ENCODE measurements around the gene KLRC4. TPM values are rescaled to one million over a fixed set of nuclear protein-coding genes. Genes with fewer than 3 reads are reported as not detected.

The KLRC4 gene
- total RNA-seq, 1 experiment from 2014 or later, result not detected

- no peak overlapping the region for H3K27ac Mint-ChIP-seq
- POLR2A ChIA-PET, result no interaction called here
- peak; percentile 99 for ATAC-seq
- no peak for DNase-seq (ENCODE audit: low spot score)
- CTCF ChIA-PET, result interaction anchor here (0.6 to 1.1 kb wide), 2 partner anchors 24 to 46 kb away, joined by 3 to 4 read pairs; no protein-coding TSS in a partner anchor
- peaks cover 17% of the 10 kb centered on the region for H3K4me1 Mint-ChIP-seq
- peaks cover 29% of the 10 kb centered on the region for H3K36me3 Mint-ChIP-seq
- TF ChIP-seq, protein P1, sequence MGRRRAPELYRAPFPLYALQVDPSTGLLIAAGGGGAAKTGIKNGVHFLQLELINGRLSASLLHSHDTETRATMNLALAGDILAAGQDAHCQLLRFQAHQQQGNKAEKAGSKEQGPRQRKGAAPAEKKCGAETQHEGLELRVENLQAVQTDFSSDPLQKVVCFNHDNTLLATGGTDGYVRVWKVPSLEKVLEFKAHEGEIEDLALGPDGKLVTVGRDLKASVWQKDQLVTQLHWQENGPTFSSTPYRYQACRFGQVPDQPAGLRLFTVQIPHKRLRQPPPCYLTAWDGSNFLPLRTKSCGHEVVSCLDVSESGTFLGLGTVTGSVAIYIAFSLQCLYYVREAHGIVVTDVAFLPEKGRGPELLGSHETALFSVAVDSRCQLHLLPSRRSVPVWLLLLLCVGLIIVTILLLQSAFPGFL (CRISPR knock-in tag; IDR thresholded peaks at IDR 0.05; ENCODE audit: borderline replicate concordance), result no peak
- TF ChIP-seq NFE2L1 (CRISPR knock-in tag; IDR thresholded peaks at IDR 0.05), result no peak
- peaks cover 56% of the 10 kb centered on the region for H3K9me3 Mint-ChIP-seq
- no peaks in the 10 kb centered on the region for H3K27me3 Mint-ChIP-seq (ENCODE audit: low read depth)
- no peak overlapping the region for H3K4me3 Mint-ChIP-seq
Observed at GRCh38 chr12:10457760-10458159, 48.2 kb upstream of the KLRC4 start.

- TF ChIP-seq NFATC4 (CRISPR knock-in tag; IDR thresholded peaks at IDR 0.05) (no peak), JAZF1 (CRISPR knock-in tag; IDR thresholded peaks at IDR 0.05) (no peak), ZNF317 (CRISPR knock-in tag; IDR thresholded peaks at IDR 0.05; ENCODE audit: borderline replicate concordance, low read depth) (no peak), TEAD4 (CRISPR knock-in tag; IDR thresholded peaks at IDR 0.05) (no peak), RORB (CRISPR knock-in tag; IDR thresholded peaks at IDR 0.05) (no peak), CREB1 (CRISPR knock-in tag; IDR thresholded peaks at IDR 0.05) (no peak)
- TF ChIP-seq, protein P2, sequence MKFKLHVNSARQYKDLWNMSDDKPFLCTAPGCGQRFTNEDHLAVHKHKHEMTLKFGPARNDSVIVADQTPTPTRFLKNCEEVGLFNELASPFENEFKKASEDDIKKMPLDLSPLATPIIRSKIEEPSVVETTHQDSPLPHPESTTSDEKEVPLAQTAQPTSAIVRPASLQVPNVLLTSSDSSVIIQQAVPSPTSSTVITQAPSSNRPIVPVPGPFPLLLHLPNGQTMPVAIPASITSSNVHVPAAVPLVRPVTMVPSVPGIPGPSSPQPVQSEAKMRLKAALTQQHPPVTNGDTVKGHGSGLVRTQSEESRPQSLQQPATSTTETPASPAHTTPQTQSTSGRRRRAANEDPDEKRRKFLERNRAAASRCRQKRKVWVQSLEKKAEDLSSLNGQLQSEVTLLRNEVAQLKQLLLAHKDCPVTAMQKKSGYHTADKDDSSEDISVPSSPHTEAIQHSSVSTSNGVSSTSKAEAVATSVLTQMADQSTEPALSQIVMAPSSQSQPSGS (CRISPR knock-in tag; IDR thresholded peaks at IDR 0.05; ENCODE audit: borderline replicate concordance, low read depth), result no peak
- TF ChIP-seq, protein P3, sequence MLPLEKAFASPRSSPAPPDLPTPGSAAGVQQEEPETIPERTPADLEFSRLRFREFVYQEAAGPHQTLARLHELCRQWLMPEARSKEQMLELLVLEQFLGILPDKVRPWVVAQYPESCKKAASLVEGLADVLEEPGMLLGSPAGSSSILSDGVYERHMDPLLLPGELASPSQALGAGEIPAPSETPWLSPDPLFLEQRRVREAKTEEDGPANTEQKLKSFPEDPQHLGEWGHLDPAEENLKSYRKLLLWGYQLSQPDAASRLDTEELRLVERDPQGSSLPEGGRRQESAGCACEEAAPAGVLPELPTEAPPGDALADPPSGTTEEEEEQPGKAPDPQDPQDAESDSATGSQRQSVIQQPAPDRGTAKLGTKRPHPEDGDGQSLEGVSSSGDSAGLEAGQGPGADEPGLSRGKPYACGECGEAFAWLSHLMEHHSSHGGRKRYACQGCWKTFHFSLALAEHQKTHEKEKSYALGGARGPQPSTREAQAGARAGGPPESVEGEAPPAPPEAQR (CRISPR knock-in tag; IDR thresholded peaks at IDR 0.05), result no peak
- TF ChIP-seq, protein P4, sequence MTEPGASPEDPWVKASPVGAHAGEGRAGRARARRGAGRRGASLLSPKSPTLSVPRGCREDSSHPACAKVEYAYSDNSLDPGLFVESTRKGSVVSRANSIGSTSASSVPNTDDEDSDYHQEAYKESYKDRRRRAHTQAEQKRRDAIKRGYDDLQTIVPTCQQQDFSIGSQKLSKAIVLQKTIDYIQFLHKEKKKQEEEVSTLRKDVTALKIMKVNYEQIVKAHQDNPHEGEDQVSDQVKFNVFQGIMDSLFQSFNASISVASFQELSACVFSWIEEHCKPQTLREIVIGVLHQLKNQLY (CRISPR knock-in tag; IDR thresholded peaks at IDR 0.05), result no peak
- ATAC-seq (no peak), DNase-seq (ENCODE audit: low spot score) (no peak)
- H3K4me3 Mint-ChIP-seq, result no peak overlapping the region
- H3K9me3 Mint-ChIP-seq, result peaks cover 49% of the 10 kb centered on the region
- no peaks in the 10 kb centered on the region for H3K27me3 Mint-ChIP-seq (ENCODE audit: low read depth)
- peaks cover 29% of the 10 kb centered on the region for H3K36me3 Mint-ChIP-seq
- ChIA-PET CTCF (interaction anchor here (0.6 kb wide), 1 partner anchor 11 kb away, joined by 3 read pairs; no protein-coding TSS in a partner anchor), POLR2A (no interaction called here)
- H3K27ac Mint-ChIP-seq, result no peak overlapping the region
- H3K4me1 Mint-ChIP-seq, result peaks cover 17% of the 10 kb centered on the region
Observed at GRCh38 chr12:10456856-10457255, 47.3 kb upstream of the KLRC4 start.

DNA sequence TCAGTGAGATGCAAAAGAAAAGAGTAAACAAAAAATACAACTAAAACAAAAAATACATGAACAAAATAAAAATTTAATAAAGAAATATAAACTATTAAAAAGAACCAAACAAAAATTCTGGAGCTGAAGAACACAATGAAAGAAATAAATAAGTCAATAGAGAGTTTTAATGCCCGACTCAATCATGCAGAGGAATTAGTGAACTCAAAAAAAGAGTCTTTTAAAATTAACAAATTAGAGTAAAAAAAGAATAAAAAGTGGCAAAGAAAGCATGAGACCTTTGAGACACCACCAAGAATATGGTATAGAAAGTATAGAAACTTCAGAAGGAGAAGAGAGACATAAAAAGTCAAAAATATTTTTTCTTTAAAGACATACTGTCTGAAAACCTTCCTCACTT lies 46.2 kb upstream of the KLRC4 start:
- ATAC-seq, result no peak
- H3K36me3 Mint-ChIP-seq, result peaks cover 29% of the 10 kb centered on the region
- H3K27me3 Mint-ChIP-seq (ENCODE audit: low read depth), result no peaks in the 10 kb centered on the region
- peaks cover 46% of the 10 kb centered on the region for H3K9me3 Mint-ChIP-seq
- ChIA-PET POLR2A (no interaction called here), CTCF (no interaction called here)
- peaks cover 17% of the 10 kb centered on the region for H3K4me1 Mint-ChIP-seq
- no peak overlapping the region for H3K27ac Mint-ChIP-seq
- TF ChIP-seq GTF2I (CRISPR knock-in tag; conservative IDR thresholded peaks at IDR 0.05) (no peak), STAT6 (CRISPR knock-in tag; conservative IDR thresholded peaks at IDR 0.05; ENCODE audit: low read depth) (no peak), MYBL2 (CRISPR knock-in tag; IDR thresholded peaks at IDR 0.05) (no peak), ZBTB21 (CRISPR knock-in tag; IDR thresholded peaks at IDR 0.05; ENCODE audit: borderline replicate concordance) (no peak)
- TF ChIP-seq, protein P2 (CRISPR knock-in tag; IDR thresholded peaks at IDR 0.05; ENCODE audit: borderline replicate concordance, low read depth), result no peak
- TF ChIP-seq, protein P5, sequence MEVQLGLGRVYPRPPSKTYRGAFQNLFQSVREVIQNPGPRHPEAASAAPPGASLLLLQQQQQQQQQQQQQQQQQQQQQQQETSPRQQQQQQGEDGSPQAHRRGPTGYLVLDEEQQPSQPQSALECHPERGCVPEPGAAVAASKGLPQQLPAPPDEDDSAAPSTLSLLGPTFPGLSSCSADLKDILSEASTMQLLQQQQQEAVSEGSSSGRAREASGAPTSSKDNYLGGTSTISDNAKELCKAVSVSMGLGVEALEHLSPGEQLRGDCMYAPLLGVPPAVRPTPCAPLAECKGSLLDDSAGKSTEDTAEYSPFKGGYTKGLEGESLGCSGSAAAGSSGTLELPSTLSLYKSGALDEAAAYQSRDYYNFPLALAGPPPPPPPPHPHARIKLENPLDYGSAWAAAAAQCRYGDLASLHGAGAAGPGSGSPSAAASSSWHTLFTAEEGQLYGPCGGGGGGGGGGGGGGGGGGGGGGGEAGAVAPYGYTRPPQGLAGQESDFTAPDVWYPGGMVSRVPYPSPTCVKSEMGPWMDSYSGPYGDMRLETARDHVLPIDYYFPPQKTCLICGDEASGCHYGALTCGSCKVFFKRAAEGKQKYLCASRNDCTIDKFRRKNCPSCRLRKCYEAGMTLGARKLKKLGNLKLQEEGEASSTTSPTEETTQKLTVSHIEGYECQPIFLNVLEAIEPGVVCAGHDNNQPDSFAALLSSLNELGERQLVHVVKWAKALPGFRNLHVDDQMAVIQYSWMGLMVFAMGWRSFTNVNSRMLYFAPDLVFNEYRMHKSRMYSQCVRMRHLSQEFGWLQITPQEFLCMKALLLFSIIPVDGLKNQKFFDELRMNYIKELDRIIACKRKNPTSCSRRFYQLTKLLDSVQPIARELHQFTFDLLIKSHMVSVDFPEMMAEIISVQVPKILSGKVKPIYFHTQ (CRISPR knock-in tag; IDR thresholded peaks at IDR 0.05), result no peak
- H3K4me3 Mint-ChIP-seq, result no peak overlapping the region
- DNase-seq (ENCODE audit: low spot score), result no peak

Measured in WTC11 (cell line).